HG02938 (cell line): Measurements from ENCODE around the gene KCNG2.

Source experiments
- ATAC-seq: cut with Tn5 transposase; IDR thresholded peaks from one replicate; pipeline ENCODE4 v1.9.1; 2021; ENCODE audit warnings: mild to moderate bottlenecking, moderate library complexity; ENCODE audit not compliant: unreplicated experiment

The KCNG2 gene

GRCh38 chr18:79816981-79817606, 19.4 kb downstream of the KCNG2 start:
- ATAC-seq: no peak

- ATAC-seq: no peak
Measured at GRCh38 chr18:79817607-79817998, 19.9 kb downstream of the KCNG2 start.

- ATAC-seq: no peak
Measured at GRCh38 chr18:79818036-79818435, 20.3 kb downstream of the KCNG2 start.

- ATAC-seq: no peak
Measured at GRCh38 chr18:79818631-79819030, 20.9 kb downstream of the KCNG2 start.

- peak; percentile 12 for ATAC-seq
Measured at GRCh38 chr18:79819064-79819967, 21.6 kb downstream of the KCNG2 start.

- peak; percentile 90 for ATAC-seq
Measured at GRCh38 chr18:79819968-79820351, 22.2 kb downstream of the KCNG2 start.

- no peak for ATAC-seq
Measured at GRCh38 chr18:79823120-79823519, 25.4 kb downstream of the KCNG2 start.

GRCh38 chr18:79825913-79826312, 28.2 kb downstream of the KCNG2 start:
- no peak for ATAC-seq

- ATAC-seq: no peak
Measured at GRCh38 chr18:79826966-79827365, 29.2 kb downstream of the KCNG2 start.

- ATAC-seq: no peak
Measured at GRCh38 chr18:79828258-79828657, 30.5 kb downstream of the KCNG2 start.

GRCh38 chr18:79829136-79829854, 31.6 kb downstream of the KCNG2 start:
- no peak for ATAC-seq

GRCh38 chr18:79832169-79832568, 34.4 kb downstream of the KCNG2 start:
- no peak for ATAC-seq

- ATAC-seq: no peak
Measured at GRCh38 chr18:79834834-79835233, 37.1 kb downstream of the KCNG2 start.

- no peak for ATAC-seq
Measured at GRCh38 chr18:79841936-79842335, 44.2 kb downstream of the KCNG2 start.

GRCh38 chr18:79844999-79845563, 47.3 kb downstream of the KCNG2 start:
- no peak for ATAC-seq

- no peak for ATAC-seq
Measured at GRCh38 chr18:79846936-79847557, 49.3 kb downstream of the KCNG2 start.

- no peak for ATAC-seq
Measured at GRCh38 chr18:79847606-79848293, 50.0 kb downstream of the KCNG2 start.

- ATAC-seq: no peak
Measured at GRCh38 chr18:79848294-79848578, 50.5 kb downstream of the KCNG2 start.

- ATAC-seq: no peak
Measured at GRCh38 chr18:79848579-79849327, 51.0 kb downstream of the KCNG2 start.
